Measurements from ENCODE around the gene OXLD1. TPM values are rescaled to one million over a fixed set of nuclear protein-coding genes. Genes with fewer than 3 reads are reported as not detected.

OXLD1 gene
- total RNA-seq, 1 experiment from 2014 or later: 47.5 TPM

DNA sequence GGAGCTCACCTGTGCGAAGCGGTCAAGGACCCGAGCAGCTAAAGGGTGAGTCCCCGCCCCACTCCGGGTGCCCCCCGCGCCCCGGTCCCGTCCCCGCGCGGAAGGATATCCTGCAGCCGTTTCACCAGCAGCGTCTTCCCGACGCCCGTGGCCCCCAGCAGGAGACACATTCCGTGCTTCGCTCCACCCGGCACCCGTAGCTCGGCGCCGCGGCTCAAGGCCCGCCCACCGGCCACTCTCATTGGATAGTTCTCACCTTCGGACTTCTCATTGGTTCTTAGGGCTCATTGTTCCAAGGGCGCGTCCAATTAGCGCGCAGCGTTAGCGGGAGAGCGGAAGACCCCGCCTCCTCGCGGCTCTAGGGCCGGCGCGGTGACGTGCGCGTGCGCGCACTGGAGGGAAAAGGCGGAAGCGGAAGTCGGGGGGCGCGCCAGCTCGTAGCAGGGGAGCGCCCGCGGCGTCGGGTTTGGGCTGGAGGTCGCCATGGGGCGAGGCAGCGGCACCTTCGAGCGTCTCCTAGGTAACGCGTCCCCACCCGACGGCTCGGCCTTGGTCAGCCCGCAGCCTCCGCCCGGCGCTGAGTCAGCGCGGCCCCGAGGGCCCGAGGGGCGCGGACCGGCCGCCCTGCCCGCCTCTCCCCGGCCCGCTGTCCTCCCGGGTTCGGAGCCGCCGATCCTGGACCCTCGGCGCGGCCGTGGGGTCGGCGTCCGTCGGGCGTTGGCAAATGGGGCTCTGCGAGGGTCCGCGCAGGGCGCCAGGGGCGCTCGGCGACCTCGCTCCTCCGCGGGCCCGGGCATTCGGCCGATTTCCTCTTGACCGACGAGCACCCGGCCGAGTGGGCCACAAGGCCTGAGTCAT lies 17.4 kb upstream of the OXLD1 start, which contains the start of the genes ARL16 and HGS:
ARL16 (minus strand) TSS at position 214 of the 858 bp plus-strand sequence; CDS start at position 170, 44 bp downstream.
HGS (plus strand) TSS at position 428 of the 858 bp plus-strand sequence; CDS start at position 484, 56 bp downstream.
- peak; percentile 99 for DNase-seq (ENCODE audit: extremely low read depth, low read depth)

DNA sequence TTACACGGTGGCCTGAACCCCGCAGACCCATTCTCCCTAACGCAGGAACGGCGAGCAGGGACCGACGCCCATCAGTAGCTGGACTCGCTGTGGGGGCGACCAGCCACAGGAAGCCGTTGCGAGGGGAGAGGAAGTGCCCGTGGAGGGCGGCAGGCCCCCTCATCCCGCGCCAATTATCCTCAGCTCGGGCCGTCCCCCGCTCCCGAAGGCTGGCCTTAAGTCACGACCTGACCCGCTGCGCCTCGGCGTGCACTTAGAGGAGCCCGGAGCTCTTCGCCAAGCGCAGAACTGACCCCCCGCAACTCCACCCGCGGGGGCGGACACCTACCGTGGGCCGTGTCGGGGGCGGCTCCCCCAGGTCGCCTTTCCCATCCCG lies 16.8 kb upstream of the OXLD1 start:
- no peak for DNase-seq (ENCODE audit: extremely low read depth, low read depth)

DNA sequence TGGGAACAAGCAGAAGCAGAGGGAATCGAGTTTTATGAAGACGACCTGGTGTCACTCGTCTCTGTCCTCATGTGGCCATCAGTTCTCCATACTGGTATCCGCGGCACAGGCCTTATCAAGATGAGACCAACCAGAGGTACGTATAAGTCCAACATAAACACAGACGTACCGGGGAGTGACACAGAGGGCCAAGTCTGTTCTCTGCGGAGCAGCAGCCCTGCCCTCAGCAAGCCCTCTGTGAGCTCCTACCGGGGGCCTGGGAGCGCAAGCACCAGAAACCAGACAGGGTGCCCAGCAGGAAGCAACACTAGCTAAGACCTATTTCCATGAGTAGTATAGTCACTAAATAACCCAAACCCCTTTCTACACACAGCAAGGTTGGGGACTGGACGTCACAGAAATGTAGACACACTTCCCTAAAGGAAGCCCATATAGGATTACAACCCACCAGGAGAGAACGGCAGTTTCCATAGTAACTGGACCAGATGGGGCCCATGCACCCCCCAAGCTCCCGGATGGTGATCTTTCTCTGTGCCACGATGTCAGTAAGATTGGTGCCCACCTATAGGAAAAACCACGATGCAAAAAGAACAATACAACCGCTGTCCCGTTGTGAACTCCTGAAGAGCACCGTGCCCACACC lies 16.3 kb upstream of the OXLD1 start:
- no peak for DNase-seq (ENCODE audit: extremely low read depth, low read depth)

DNA sequence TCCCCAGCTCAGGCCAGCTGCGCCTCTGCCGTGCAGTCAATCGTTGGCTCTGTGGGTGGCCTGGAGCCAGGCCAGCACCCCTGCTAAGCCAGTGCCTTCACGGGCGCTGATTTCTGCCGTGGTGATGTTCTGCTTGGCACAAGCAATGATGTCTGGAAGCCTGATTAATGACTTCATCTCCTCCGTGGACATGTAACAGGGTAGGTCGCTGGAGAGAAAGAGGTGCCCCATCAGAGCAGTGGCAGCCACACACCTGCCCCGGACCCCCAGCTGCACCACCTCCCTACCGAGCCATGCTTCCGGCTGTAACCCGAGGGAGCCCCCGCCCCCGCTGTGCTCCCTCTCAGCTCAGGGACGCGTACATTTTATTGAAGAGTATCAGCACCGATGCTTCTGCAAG lies 15.3 kb upstream of the OXLD1 start:
- DNase-seq (ENCODE audit: extremely low read depth, low read depth): no peak

DNA sequence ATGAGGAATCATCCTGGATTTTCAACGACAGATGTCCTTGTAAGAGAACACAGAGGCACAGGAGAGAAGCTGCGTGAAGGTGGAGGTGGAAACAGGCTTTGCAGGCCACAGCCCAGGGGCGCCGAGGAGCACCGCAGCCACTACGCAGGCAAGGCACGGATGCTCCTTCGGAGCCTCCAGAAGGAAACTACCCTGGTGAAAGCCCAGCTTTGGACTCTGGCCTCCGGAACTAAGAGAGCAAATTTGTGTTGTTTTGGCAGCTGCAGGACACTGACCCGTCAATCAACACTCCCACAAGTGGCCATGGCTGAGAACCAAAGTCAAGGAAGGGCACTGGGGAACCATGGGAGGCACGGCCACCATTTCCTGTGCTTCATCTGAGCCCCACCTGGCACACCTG lies 13.7 kb upstream of the OXLD1 start:
- no peak for DNase-seq (ENCODE audit: extremely low read depth, low read depth)

DNA sequence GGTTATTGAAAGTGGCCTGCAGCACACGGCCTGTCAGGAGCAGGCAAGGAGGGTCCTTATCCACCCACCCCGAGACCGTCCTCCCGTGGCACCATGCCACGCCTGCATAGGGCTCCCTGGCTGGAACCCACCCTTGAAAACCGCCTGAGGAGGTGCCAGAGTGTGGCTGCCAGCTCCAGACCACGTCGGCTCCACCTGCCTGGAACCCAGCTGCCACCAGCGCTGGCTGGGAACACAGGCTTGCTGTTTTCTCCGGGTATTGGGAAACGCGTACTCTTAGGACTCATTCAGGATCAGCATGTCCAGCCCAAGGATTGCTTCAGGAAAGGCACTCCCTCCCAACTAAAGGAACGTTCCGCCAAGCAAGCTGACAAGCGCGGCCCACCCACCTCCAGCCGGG lies 10.5 kb upstream of the OXLD1 start:
- DNase-seq (ENCODE audit: extremely low read depth, low read depth): no peak

DNA sequence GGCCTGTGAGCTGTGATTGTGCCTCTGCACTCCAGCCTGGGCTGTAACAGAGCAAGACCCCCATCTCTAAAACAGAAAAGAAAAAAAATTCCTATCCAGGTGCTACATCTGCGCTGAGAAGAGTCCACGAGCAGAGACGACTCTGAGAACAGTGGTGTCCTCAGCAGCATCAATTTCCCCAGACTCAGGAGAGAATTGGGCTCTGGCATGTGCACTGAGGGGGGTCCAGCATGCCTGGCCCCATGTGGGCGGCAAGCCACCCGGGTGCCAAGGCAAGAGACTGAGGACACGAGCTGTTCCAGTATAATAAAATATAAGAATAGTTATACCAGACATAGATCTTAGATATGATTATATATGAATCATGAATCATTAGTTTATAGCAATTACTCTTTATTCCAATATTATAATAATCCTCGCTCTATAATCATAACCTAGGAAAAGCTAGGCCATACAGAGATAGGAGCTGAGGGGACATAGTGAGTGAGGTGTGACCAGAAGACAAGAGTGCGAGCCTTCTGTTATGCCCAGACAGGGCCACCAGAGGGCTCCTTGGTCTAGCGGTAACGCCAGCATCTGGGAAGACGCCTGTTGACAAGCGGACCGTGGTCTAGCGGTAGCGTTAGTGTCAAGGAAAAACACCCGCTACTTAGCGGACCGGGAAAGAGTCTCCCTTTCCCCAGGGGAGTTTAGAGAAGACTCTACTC lies 9.3 kb upstream of the OXLD1 start:
- DNase-seq (ENCODE audit: extremely low read depth, low read depth): peak; percentile 30

DNA sequence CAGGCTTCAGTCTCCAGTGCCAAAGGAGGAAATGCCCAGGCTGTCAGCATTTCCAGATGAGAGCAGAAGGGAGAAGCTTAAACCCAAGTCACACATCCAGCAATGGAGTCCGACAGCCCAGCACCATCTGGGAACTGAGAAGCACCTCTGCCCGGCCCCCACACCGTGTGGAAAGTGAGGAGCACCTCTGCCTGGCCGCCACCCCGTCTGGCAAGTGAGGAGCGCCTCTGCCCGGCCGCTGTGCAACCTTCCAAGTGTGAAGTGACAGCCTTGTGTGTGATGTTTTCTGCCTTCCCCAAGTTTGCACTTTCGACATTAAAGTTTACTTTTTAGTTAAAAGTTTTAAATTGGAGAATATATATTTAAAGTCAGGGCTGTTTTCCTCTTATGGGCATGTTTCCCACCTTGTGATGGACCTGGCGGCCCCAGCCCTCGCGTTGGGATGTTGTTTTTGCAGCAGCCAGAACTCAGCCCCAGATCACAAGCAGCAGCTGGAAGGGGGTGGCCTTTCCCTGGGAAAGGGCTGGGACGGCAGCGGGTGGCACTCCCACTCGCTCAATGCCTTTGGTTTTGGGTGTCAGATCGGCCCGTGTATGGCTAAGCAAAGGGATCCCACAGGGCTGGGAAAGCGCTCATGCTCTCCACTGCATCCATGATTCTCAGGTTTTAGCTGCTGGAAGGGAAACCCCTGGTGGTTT lies 7.3 kb upstream of the OXLD1 start:
- DNase-seq (ENCODE audit: extremely low read depth, low read depth): no peak

DNA sequence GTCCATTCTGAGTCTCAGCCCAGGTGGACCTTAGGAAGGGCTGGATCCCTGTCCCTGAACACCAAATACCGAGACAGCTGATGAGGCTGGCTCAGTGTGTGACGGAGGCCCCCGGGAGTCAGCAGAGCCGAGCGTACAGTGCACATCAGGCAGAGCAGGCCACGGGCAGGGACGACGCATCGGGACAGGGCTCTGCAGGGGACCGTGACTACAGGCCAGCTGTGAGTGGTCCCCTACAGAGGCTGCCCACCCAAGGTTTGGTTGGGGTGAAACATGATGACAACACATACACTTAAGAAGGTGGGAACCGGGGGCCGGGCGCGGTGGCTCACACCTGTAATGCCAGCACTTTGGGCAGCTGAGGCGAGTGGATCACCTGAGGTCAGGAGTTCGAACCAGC lies 6.5 kb upstream of the OXLD1 start:
- no peak for DNase-seq (ENCODE audit: extremely low read depth, low read depth)

DNA sequence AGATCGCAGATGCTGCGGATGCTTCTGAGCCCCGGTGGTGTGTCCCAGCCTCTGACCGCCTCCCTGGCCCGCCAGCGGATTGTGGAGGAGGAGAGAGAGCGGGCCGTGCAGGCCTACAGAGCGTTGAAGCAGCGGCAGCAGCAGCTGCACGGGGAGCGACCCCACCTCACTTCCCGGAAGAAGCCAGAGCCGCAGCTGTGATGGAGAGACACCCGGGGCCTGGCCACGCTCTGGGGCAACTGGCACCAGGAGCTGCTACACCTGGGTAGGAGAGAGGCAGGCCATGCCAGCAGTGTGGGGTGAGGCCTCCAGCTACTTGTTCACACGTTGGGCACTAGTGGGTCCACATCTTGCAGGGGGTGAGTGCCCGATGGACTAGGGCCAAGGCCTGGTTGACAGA lies 6.1 kb upstream of the OXLD1 start:
- DNase-seq (ENCODE audit: extremely low read depth, low read depth): no peak

DNA sequence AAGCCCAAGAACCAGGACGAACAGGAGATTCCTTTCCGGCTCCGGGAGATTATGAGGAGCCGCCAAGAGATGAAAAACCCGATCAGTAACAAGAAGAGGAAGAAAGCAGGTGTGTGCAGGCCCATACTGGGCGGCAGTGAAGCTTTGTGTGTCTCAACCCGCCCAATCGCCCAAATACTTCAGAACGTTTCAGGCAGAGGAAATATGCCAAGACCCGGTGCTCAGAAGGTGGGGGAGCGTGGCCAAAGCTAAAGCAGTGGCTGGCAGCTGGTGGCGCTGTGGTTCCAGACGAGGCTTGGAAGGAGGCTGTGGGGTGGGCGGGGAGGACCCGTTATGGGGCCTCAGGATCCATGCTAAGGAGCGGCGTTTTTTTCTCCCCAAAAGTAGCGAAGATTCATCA lies 1.3 kb upstream of the OXLD1 start:
- no peak for DNase-seq (ENCODE audit: extremely low read depth, low read depth)

DNA sequence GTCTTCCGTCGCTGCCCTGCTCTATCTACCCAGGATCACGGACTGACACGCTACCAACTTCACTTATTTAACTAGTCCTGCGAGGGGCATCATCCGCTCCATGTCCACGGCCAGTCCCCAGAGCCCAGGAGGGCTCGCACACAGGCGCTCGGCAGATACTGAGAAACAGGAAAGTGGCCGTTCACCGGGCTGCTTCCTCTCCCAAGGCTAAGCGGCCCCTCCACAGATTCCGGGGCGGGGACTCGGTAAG lies 388 bp downstream of the OXLD1 start:
- DNase-seq (ENCODE audit: extremely low read depth, low read depth): no peak

DNA sequence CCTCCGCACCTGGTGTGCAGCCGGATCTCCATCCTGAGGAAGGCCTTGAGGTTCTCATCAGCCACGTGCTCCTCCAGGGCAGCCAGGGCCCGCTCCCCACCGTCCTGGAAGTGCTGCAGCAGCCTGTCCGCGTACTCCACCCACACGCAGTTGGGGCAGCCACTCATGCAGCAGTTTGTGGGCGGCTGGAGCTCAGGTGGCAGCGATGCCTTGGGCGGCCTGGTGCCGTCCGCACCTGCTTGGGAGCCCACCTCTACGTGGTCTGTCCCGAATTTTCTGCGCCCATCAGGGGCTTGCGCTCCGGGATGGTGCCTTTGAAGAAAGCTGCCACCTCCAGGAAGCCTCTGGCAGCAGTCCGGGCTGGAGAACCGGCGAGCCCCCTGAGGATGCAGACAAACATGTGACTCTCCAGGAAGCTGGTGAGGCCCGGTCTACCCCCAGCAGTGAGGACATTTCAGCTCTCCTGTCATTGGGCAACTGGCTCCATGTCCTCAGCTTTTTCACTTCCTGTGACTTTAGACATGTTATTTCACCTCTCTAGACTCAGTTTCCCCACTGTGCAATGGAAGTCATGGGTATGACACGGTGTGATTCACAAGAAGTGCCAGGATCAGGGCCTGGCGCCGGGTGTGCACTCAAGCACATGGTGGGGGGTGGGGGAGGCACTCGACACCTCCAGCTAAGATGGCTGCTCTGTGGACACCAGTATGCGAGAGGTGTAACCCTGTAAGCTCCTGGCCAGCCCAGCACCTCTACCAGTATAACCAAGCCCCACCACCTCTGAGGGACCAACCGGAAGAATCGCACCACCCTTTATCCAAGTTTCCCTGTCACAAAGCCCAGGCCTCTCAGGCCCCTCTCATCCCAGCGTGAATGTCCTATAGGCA lies 957 bp downstream of the OXLD1 start:
- no peak for DNase-seq (ENCODE audit: extremely low read depth, low read depth)

DNA sequence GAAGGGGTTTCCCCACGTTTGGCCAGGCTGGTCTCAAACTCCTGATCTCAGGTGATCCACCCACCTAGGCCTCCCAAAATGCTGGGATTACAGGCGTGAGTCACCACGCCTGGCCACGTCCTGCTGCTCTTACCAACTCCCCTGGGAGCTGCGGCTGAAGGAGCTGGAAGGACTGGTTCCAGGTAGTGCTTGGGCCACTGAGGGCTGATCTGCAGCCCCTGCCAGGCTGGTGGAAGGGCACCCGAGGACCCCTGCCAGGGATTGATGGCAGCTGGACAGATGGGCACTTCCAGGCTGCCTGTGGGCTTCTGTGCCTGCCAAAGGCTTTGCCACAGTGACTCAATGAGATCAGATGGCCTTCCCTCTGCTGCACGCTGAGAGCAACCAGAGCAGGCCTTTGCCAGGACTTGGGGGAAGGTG lies 2.3 kb downstream of the OXLD1 start:
- no peak for DNase-seq (ENCODE audit: extremely low read depth, low read depth)

DNA sequence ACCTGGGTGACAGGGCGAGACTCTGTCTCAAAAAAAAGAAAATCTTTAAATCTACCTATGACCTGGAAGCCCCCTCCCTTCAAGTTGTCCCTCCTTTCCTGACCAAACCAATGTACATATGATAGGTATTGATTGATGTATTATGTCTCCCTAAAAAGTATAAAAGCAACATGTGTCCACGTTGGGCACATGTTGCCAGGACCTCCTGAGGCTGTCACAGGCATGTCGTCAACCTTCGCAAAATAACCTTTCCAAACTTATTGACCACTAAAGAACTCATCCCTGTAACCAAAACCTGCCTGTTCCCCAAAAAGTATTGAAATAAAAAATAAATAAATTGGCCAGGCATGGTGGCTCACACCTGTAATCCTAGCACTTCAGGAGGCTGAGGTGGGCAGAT lies 4.4 kb downstream of the OXLD1 start:
- DNase-seq (ENCODE audit: extremely low read depth, low read depth): no peak

DNA sequence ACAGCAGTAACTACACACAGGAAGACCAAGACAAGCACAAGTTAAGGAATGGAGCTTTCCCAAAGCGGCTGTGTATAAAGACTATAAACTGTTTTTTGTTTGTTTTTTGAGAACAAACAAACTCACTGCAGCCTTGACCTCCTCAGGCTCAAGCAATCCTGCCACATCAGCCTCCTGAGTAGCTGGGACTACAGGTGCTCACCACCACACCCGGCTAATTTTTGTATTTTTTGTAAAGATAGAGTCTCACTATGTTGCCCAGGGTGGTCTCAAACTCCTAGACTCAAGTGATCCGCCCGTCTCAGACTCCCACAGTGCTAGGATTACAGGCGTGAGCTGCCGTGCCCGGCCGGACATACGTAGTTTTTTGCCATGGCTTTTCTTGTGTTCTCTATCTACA lies 6.0 kb downstream of the OXLD1 start:
- DNase-seq (ENCODE audit: extremely low read depth, low read depth): no peak

DNA sequence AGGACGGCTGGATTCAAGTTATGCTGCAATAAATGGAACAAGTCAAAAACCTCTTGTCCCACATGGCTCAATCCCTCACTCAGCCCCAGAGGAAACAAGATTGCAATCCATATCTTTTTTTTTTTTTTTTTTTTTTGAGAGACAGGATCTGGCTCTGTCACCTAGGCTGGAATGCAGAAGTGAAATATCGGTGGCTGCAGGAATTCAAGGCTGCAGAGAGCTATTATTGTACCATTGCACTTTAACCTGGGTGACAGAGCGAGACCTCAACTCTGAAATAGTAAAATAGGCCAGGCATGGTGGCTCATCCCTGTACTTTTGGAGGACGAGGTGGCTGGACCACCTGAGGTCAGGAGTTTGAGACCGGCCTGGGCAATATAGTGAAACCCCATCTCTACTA lies 7.4 kb downstream of the OXLD1 start:
- DNase-seq (ENCODE audit: extremely low read depth, low read depth): no peak

DNA sequence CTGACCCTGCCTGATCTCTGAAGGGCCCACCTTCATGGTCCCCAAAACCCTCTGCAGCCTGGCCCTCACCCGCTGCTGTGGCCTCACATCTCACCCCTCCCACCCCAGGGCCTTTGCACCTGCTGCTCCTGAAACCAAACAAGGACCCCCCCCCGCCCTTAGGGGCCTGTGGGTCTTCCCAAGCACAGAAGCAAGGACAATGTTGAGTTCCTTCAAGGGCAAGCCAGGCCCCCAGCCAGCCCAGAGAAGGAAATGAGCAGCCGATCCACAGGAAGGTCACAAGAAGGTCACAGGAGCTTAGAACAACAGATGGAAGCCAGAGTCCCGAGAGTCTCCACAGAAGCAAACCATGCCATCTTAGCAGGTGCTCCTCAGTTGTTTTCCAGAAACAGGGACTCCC lies 9.6 kb downstream of the OXLD1 start:
- no peak for DNase-seq (ENCODE audit: extremely low read depth, low read depth)

DNA sequence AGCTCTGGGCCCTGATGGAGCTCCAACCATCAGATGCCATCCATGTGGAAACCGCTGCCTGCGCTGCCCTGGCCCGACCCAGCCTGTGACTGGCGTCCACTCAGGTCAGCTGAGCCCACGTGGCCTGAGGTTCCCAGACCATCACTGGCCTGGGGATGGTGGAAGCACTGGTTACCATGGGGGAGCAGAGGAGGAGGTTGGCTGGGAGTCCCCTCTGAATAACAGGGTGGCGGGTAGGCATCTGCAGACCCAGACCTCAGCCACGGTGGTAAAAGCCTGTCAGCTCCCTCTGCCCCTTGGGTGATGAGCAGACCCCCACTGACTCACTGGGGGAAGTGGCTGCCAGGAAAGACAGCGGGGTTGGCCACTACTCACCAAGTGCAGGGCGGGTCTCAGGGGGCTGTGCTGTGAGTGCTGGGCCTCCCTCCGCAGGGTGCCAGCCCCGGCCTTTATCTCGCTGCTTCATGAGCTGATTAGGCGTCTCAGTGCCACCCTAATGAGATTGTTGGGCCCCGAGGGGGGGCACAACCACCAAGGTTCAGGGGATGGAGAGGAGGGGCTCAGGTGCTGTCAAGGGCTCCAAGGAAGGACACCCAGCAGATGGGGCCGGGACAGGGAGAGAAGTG lies 10.2 kb downstream of the OXLD1 start, which contains the start of gene PDE6G:
PDE6G (minus strand) TSS at position 425 of the 626 bp plus-strand sequence. CDS start 3,237 bp downstream, outside the sequence.
- DNase-seq (ENCODE audit: extremely low read depth, low read depth): no peak

All from NCI-H460 (cell line).